Esophagus (tissue), 2 donors: Measurements from ENCODE around the gene TMX1. TPM values are rescaled to one million over a fixed set of nuclear protein-coding genes. Genes with fewer than 3 reads are reported as not detected.

Experiments
- H3K27ac ChIP-seq, 2 donors: one replicate each; pipeline ENCODE4 v1.5.1; 2013; ENCODE audit warnings: low read depth in 2 of 2, mild to moderate bottlenecking in 2 of 2, inconsistent platforms in 1 of 2, low read length in 1 of 2, moderate library complexity in 1 of 2
- H3K27me3 ChIP-seq, 2 donors: one replicate each; pipeline ENCODE4 v1.6.1; 2013; ENCODE audit warnings: low read length in 2 of 2, control low read depth in 1 of 2, mild to moderate bottlenecking in 1 of 2; ENCODE audit not compliant: insufficient read depth in 2 of 2, control insufficient read depth in 1 of 2
- H3K36me3 ChIP-seq, 2 donors: one replicate each; pipeline ENCODE4 v1.6.1; 2013; ENCODE audit warnings: low read length in 1 of 2; ENCODE audit not compliant: control insufficient read depth in 2 of 2, insufficient read depth in 2 of 2
- H3K4me1 ChIP-seq, 2 donors: one replicate each; pipeline ENCODE4 v1.6.1; 2013; ENCODE audit warnings: low read length in 1 of 2; ENCODE audit not compliant: control insufficient read depth in 2 of 2, insufficient read depth in 2 of 2
- H3K4me3 ChIP-seq, 2 donors: one replicate each; pipeline ENCODE4 v1.5.1; 2013; ENCODE audit warnings: low read length in 2 of 2, mild to moderate bottlenecking in 2 of 2, low read depth in 1 of 2, moderate library complexity in 1 of 2
- H3K9me3 ChIP-seq, 2 donors: one replicate each; pipeline ENCODE4 v1.6.1; 2013; ENCODE audit warnings: mild to moderate bottlenecking in 2 of 2, low read depth in 1 of 2, low read length in 1 of 2, moderate library complexity in 1 of 2; ENCODE audit not compliant: control insufficient read depth in 2 of 2, insufficient read depth in 1 of 2
- WGBS, 2 donors: extraction: QIAGEN DNeasy Blood & Tissue Kit; methylation state at CpG; one replicate each; pipeline ENCODE4 v1.1.7; 2013; 5-methylcytosine and 5-hydroxymethylcytosine counted together
- polyA plus RNA-seq, 2 donors: library from polyadenylated mRNA; stranded (reverse); fragments of 200-250 nt; gene quantifications; one replicate each; pipeline ENCODE4 v1.2.3, GENCODE V29; 2013
- donor health status: healthy with polysubstance abuse.
- donor health status: Bipolar disorder and iron deficiency.

The TMX1 gene
- polyA plus RNA-seq, 2 donors, result 4.6 to 12.9 TPM

GRCh38 chr14:51289169-51289568, 49.1 kb downstream of the TMX1 start:
- no peaks in the 10 kb centered on the region for H3K9me3 ChIP-seq
- H3K36me3 ChIP-seq, result no peaks in the 10 kb centered on the region
- no peak overlapping the region for H3K4me3 ChIP-seq
- no peaks in the 10 kb centered on the region for H3K27me3 ChIP-seq
- peaks cover 0 to 3% of the 10 kb centered on the region in 2 donors for H3K4me1 ChIP-seq
- H3K27ac ChIP-seq, result no peak overlapping the region

DNA sequence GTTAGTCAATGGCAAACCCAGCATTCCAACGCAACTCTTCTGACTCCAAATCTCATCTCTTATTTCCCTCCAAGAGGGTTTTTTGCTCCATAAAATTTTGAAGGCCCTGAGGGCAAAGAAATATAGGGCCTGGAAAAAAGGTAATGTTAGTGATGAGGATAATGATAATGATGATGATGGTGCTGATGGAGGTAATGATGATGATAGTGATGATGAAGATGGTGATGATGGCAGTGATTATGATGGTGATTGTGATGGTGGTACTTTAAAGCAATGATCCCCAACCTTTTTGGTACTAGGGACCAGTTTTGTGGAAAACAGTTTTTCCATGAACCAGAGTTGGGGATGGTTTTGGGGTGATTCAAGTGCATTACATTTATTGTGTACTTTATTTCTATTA, 50.1 kb downstream of the TMX1 start:
- H3K9me3 ChIP-seq, result no peaks in the 10 kb centered on the region
- no peak overlapping the region for H3K4me3 ChIP-seq
- H3K27ac ChIP-seq, result no peak overlapping the region
- H3K36me3 ChIP-seq, result no peaks in the 10 kb centered on the region
- H3K27me3 ChIP-seq, result no peaks in the 10 kb centered on the region
- H3K4me1 ChIP-seq, result peaks cover 0 to 3% of the 10 kb centered on the region in 2 donors
- WGBS, 2 donors, result 96 to 100% methylated on average over 1 of the region's 1 CpG

GRCh38 chr14:51291016-51291415, 51.0 kb downstream of the TMX1 start:
- Histone ChIP-seq H3K4me1 (peaks cover 0 to 3% of the 10 kb centered on the region in 2 donors), H3K36me3 (no peaks in the 10 kb centered on the region), H3K4me3 (no peak overlapping the region), H3K27me3 (no peaks in the 10 kb centered on the region), H3K9me3 (no peaks in the 10 kb centered on the region), H3K27ac (no peak overlapping the region)
- 95% methylated on average over 4 of the region's 4 CpGs for WGBS, 2 donors

- no peaks in the 10 kb centered on the region for H3K36me3 ChIP-seq
- 38 to 39% methylated on average over 7 of the region's 7 CpGs for WGBS, 2 donors
- peak overlapping the region; percentile 35 to 36 for H3K27ac ChIP-seq
- H3K9me3 ChIP-seq, result no peaks in the 10 kb centered on the region
- no peaks in the 10 kb centered on the region for H3K27me3 ChIP-seq
- no peak overlapping the region for H3K4me3 ChIP-seq
- peaks cover 0 to 3% of the 10 kb centered on the region in 2 donors for H3K4me1 ChIP-seq
Observed at GRCh38 chr14:51293149-51293911, 53.3 kb downstream of the TMX1 start.

- peak overlapping the region in 1 of 2 donors; percentile 36 for H3K27ac ChIP-seq
- WGBS, 2 donors, result 81 to 89% methylated on average over 6 of the region's 6 CpGs
- no peaks in the 10 kb centered on the region for H3K9me3 ChIP-seq
- H3K4me1 ChIP-seq, result peaks cover 0 to 3% of the 10 kb centered on the region in 2 donors
- no peak overlapping the region for H3K4me3 ChIP-seq
- no peaks in the 10 kb centered on the region for H3K36me3 ChIP-seq
- H3K27me3 ChIP-seq, result no peaks in the 10 kb centered on the region
Observed at GRCh38 chr14:51293912-51294389, 53.9 kb downstream of the TMX1 start.

- Histone ChIP-seq H3K4me1 (peaks cover 0 to 3% of the 10 kb centered on the region in 2 donors), H3K27me3 (no peaks in the 10 kb centered on the region), H3K36me3 (no peaks in the 10 kb centered on the region), H3K9me3 (no peaks in the 10 kb centered on the region), H3K4me3 (no peak overlapping the region), H3K27ac (no peak overlapping the region)
- 66 to 67% methylated on average over 6 of the region's 6 CpGs for WGBS, 2 donors
Observed at GRCh38 chr14:51294951-51295525, 55.0 kb downstream of the TMX1 start.

DNA sequence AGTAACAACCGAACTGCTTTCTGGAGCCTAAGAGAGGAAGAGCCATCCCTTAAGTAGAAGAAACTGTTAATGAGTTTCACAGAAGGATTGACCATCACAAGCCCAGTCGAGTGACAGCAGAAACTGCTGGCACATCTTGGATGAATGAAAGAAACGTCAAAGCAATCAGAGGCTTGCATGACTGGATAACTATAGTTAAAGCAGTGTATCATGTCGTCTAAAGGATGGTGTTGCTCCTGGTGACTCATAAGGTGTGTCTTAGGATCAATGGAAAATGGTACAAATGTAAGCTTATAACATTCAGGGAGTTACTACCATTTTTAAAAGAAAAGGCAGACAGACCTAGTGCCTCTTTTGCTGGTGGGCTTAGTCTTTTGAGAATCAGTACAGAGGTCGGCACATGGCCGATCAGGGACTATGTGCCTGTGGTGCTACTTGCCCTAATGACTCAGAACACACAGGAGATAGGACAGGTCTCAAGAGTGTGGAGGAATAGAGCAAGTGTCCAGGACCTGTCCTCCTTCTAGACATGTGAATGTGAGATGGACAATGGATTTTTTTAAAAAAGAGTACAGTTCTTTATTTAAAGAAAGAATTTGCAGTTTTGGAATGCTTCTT, 55.7 kb downstream of the TMX1 start:
- H3K4me3 ChIP-seq, result no peak overlapping the region
- H3K27ac ChIP-seq, result no peak overlapping the region
- WGBS, 2 donors, result 66 to 71% methylated on average over 6 of the region's 6 CpGs
- H3K9me3 ChIP-seq, result no peaks in the 10 kb centered on the region
- no peaks in the 10 kb centered on the region for H3K27me3 ChIP-seq
- H3K36me3 ChIP-seq, result no peaks in the 10 kb centered on the region
- H3K4me1 ChIP-seq, result peaks cover 0 to 3% of the 10 kb centered on the region in 2 donors

DNA sequence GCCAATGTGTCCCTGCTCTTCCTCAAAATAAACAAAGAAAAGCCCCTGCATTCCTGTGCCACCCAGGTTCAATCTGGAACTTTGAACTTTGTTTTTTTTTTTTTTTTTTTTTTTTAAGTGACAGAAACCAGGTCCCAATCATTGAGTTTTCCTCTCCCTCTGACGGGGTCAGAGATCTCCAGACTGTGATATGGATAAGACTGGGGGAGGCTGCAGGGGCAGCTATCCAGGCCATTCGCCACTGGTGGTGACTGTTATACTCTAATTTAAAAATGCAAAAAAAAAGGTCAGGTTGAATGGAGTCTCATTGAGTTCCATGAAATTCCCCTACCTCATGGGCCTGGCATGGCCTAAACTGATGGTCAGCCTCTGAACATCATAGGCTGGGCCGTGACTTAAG, 57.0 kb downstream of the TMX1 start:
- Histone ChIP-seq H3K36me3 (no peaks in the 10 kb centered on the region), H3K27me3 (no peaks in the 10 kb centered on the region), H3K27ac (no peak overlapping the region), H3K4me3 (no peak overlapping the region), H3K9me3 (no peaks in the 10 kb centered on the region), H3K4me1 (peaks cover 0 to 3% of the 10 kb centered on the region in 2 donors)
- WGBS, 2 donors, result 91 to 97% methylated on average over 3 of the region's 3 CpGs

DNA sequence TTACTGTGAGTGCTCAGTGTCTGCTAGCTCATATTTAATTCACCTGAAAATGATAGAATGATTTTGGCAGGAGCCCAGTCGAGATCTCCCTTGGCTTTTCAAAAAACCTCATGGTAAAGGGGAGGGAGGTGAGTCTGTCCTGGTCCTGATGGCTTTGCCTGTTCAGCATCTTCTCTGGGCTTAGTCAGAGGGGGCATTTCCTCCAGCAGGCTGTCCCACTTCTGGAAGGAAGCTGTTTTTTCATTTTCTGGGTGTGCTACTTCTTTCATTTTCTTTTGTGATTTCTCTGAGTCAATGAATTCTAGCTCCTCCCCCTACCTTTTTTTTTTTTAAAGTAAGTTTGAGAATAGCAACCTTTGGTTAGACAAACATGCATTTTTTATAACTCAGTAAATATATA, 58.8 kb downstream of the TMX1 start:
- Histone ChIP-seq H3K27me3 (no peaks in the 10 kb centered on the region), H3K4me1 (no peaks in the 10 kb centered on the region), H3K4me3 (no peak overlapping the region), H3K36me3 (no peaks in the 10 kb centered on the region), H3K27ac (no peak overlapping the region), H3K9me3 (no peaks in the 10 kb centered on the region)
- WGBS, 2 donors, result 47 to 53% methylated on average over 1 of the region's 1 CpG
